Spinal cord (tissue), 10 donors: ENCODE results near the gene TSEN54. TPM values are rescaled to one million over a fixed set of nuclear protein-coding genes. Genes with fewer than 3 reads are reported as not detected.

ENCODE experiments used
- DNase-seq, 6 donors: peaks; one replicate each; pipeline versions ENCODE4 v3.0.0 to v3.0.0-alpha.2; 2013 to 2015; ENCODE audit warnings: low spot score in 6 of 6, low read depth in 4 of 6
- H3K27ac ChIP-seq: one replicate; pipeline ENCODE4 v1.5.1; 2013; ENCODE audit warnings: low read depth, low read length, control low read depth
- H3K27me3 ChIP-seq: one replicate; pipeline ENCODE4 v1.6.1; 2013; ENCODE audit warnings: low read length; ENCODE audit not compliant: control insufficient read depth, insufficient read depth
- H3K36me3 ChIP-seq: one replicate; pipeline ENCODE4 v1.6.1; 2013; ENCODE audit warnings: low read length; ENCODE audit not compliant: control insufficient read depth, insufficient read depth
- H3K4me1 ChIP-seq: one replicate; pipeline ENCODE4 v1.6.1; 2013; ENCODE audit warnings: low read length; ENCODE audit not compliant: control insufficient read depth, insufficient read depth
- H3K4me3 ChIP-seq: one replicate; pipeline ENCODE4 v1.5.1; 2013; ENCODE audit warnings: low read depth, low read length, control low read depth
- H3K9me3 ChIP-seq: one replicate; pipeline ENCODE4 v1.6.1; 2013; ENCODE audit warnings: low read length; ENCODE audit not compliant: control insufficient read depth, insufficient read depth
- WGBS: methylation state at CpG from one replicate; pipeline ENCODE4 v1.1.5; 2013; ENCODE audit warnings: missing lambda C conversion rate; ENCODE audit not compliant: insufficient coverage; 5-methylcytosine and 5-hydroxymethylcytosine counted together
- polyA plus RNA-seq, 2 donors: library from polyadenylated mRNA; unstranded; fragments of 120-200 nt; gene quantifications; one replicate each; pipeline ENCODE4 v1.2.1, GENCODE V29; 2013; ENCODE audit not compliant: insufficient read length in 2 of 2
- total RNA-seq, 2 donors: library from RNA; depleted of rRNA in 1 of 2; stranded (reverse); fragments of 120-200 nt in 1 of 2; fragments of >200 nt in 1 of 2; gene quantifications; one replicate each; pipeline versions ENCODE4 v1.2.3 to v1.2.4, GENCODE V29; 2013 to 2014
- donor health status: healthy.

Gene TSEN54
- total and polyA plus RNA-seq, 4 donors: 10.0 to 48.2 (median 30.9) TPM

DNA sequence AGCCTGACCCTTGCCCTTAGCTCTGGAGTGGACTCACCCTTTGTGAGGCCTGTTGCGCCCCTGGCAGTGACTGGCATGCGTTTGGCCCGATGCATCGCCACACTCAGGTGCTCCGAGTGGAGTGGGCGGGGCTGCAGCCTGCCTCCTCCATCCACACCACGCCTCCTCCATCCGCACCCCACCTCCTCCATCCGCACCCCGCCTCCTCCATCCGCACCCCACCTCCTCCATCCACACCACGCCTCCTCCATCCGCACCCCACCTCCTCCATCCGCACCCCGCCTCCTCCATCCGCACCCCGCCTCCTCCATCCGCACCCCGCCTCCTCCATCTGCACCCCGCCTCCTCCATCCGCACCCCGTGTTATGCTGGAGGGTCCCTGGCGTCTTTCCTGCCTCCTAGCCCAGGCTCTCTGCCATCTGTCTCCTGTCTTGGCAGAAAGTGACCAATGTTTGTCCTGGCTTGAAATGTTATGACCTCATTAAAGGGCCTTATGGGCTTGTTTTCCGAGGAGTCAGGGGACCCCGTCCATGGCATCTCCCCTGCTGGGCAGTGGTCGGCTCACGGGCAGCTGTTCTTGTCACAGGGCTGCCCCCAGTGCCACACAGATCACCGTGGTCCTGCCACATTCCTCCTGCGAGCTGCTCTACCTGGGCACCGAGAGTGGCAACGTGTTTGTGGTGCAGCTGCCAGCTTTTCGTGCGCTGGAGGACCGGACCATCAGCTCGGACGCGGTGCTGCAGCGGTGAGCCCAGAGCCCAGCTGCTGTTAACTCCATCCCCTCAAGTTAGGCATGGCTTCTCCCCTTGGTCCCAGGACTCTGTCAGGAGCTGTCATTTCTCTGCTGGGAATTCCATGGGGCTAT is 42.6 kb downstream of the TSEN54 start:
- H3K27ac ChIP-seq: no peak overlapping the region
- H3K4me3 ChIP-seq: no peak overlapping the region
- H3K9me3 ChIP-seq: no peaks in the 10 kb centered on the region
- DNase-seq: no peak
- H3K4me1 ChIP-seq: peaks cover 33% of the 10 kb centered on the region
- peaks cover 9% of the 10 kb centered on the region for H3K36me3 ChIP-seq
- 78% methylated on average over 26 of the region's 38 CpGs for WGBS
- H3K27me3 ChIP-seq: no peaks in the 10 kb centered on the region

DNA sequence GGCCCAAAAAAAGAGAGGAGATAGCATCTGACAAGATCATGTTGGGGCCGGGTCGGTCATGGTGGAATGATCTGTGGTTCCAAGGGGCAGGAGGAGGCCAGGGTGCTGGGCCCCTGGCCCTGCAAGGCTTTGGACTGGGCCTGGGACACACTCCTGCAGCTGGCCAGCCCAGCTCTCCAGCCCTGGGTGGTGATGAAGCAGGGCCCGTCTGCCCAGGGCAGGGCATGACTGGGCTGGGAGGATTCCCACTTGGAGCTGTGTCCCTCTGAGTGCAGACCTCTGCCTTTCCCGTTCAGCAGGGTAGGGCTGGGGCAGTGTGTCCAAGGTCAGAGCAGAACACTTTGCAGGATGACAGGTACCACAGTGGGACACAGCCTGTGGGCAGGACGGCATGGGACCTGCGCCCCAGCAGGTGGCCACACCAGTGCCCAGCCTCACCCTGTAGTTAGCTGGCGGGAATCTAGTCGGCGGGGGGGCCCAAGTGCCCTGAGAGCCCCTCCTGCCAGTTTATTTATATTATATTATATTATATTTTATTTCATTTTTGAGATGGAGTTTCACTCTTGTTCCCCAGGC is 43.7 kb downstream of the TSEN54 start:
- no peak for DNase-seq
- Histone ChIP-seq H3K4me1 (peaks cover 33% of the 10 kb centered on the region), H3K36me3 (peaks cover 12% of the 10 kb centered on the region), H3K9me3 (no peaks in the 10 kb centered on the region), H3K27ac (no peak overlapping the region), H3K27me3 (no peaks in the 10 kb centered on the region), H3K4me3 (no peak overlapping the region)
- 88% methylated on average over 6 of the region's 9 CpGs for WGBS

DNA sequence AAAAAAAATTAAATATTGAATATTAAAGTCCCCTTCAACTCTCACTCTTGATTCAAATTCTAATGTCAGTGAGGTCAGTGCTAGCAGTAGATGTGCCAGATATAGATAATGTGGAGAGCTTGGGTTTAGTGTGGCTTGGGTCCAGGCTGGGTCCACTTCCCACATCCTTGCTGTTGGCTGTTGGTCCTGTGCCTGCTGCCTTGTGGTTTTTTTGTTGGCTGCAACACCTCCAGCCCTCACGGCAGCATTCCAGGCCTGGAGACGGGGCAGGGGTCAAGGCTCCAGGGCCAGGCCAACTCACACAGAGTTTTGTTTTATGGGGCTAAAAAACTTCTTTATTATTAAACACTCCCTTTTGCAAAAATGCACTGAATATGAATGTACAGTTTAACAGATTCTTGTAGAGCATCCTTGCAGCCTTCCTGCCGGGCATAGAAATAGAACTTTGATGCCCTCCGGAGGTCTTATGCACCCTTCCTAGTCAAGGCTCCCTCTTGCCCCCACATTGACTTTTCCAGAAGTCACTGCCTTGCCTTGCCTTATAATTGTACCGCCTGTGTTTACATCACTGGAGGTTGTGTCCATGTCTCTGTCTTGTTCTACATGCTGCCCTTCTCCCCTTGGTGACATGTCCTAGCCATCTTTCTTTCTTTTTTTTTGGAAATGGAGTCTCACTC is 45.7 kb downstream of the TSEN54 start:
- Histone ChIP-seq H3K27ac (no peak overlapping the region), H3K9me3 (no peaks in the 10 kb centered on the region), H3K4me3 (no peak overlapping the region), H3K27me3 (no peaks in the 10 kb centered on the region), H3K36me3 (peaks cover 16% of the 10 kb centered on the region), H3K4me1 (peaks cover 32% of the 10 kb centered on the region)
- WGBS: 91% methylated on average over 3 of the region's 5 CpGs
- no peak for DNase-seq

DNA sequence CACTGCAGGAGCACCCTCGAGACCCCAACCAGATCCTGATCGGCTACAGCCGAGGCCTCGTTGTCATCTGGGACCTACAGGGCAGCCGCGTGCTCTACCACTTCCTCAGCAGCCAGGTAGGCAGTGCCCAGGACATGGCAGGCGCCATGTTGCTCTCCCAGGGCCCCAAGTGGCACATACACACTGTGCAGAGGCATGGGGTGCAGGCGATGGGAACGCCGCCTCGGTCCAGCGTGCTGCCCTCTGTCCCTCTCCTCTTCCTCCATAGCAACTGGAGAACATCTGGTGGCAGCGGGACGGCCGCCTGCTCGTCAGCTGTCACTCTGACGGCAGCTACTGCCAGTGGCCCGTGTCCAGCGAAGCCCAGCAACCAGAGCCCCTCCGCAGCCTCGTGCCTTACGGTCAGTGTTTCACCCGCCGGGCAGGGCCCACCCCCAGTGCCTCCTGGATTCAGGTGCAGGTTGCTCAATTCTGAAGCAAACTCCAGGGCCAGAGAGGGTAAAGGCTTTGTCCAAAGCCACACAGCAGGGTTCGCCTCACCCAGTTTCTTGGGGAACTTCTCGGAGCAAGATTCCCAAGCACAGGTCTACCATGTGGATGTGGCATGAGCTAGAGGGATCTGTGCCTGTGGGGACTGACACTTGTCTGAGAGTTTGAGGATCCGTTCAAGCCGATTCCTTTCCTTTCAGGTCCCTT is 46.9 kb downstream of the TSEN54 start:
- H3K4me1 ChIP-seq: peaks cover 21% of the 10 kb centered on the region
- 72% methylated on average over 28 of the region's 28 CpGs for WGBS
- H3K27ac ChIP-seq: no peak overlapping the region
- H3K36me3 ChIP-seq: peaks cover 15% of the 10 kb centered on the region
- no peaks in the 10 kb centered on the region for H3K27me3 ChIP-seq
- DNase-seq: no peak
- no peak overlapping the region for H3K4me3 ChIP-seq
- H3K9me3 ChIP-seq: no peaks in the 10 kb centered on the region

DNA sequence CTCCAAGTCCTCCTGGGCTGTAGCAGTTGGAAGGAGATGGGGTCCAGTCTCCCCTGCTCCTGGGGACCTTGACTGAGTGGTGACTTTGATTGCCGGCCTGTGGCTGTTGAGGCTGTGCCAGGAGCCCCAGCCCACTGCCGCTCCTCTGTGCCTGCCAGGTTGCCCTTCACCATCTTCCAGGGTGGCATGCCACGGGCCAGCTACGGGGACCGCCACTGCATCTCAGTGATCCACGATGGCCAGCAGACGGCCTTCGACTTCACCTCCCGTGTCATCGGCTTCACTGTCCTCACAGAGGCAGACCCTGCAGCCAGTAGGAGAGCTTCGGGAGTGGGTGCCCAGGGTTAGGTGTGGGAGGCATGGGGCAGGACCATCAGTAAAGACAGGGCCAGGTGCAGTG is 47.9 kb downstream of the TSEN54 start:
- WGBS: 90% methylated on average over 11 of the region's 11 CpGs
- H3K27me3 ChIP-seq: no peaks in the 10 kb centered on the region
- H3K4me1 ChIP-seq: peaks cover 14% of the 10 kb centered on the region
- no peak overlapping the region for H3K4me3 ChIP-seq
- peaks cover 21% of the 10 kb centered on the region for H3K36me3 ChIP-seq
- no peak overlapping the region for H3K27ac ChIP-seq
- H3K9me3 ChIP-seq: no peaks in the 10 kb centered on the region
- no peak for DNase-seq

DNA sequence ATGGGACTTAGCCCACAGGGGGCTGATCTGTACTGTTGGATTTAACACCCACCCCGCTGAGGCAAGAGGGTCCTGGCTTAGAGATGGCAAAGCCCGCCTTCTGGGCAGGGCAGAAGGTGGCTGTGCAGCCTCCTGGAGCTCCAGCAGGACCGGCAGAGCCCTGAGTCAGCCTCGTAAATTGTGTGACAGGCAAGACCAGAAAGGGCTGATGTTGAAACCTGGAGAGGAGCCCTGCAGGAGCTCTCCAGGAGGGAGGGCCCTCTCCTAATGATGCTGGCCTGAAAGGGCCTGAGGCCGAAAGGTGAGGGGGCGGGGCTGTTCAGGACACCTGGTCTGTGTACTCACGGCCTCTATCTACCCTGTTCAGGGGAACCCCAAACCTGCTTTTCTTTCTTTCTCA is 48.7 kb downstream of the TSEN54 start:
- WGBS: 70% methylated on average over 7 of the region's 7 CpGs
- H3K4me1 ChIP-seq: peaks cover 14% of the 10 kb centered on the region
- no peaks in the 10 kb centered on the region for H3K27me3 ChIP-seq
- H3K27ac ChIP-seq: no peak overlapping the region
- DNase-seq: no peak
- H3K9me3 ChIP-seq: no peaks in the 10 kb centered on the region
- H3K36me3 ChIP-seq: peaks cover 25% of the 10 kb centered on the region
- no peak overlapping the region for H3K4me3 ChIP-seq

DNA sequence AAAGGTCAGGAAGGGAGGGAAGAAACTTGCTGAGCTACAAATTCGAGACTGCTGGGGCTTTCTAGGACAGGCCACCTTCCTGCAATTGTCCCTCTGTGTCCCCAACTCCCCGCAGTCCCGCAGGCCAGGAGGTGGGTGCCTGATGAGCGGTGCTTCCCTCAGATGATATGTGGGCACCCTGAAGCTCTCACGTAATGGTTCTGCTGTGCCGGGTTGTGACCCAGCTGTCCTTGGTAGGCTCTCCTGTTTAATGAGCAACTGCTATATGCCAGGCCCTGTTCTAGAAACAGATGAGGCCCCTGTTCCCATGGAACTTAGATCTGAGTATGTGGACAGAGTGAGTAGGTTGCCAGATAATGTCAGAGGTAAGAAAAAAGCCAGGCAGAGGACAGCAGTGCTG is 49.3 kb downstream of the TSEN54 start:
- 90% methylated on average over 6 of the region's 6 CpGs for WGBS
- Histone ChIP-seq H3K27ac (no peak overlapping the region), H3K36me3 (peaks cover 29% of the 10 kb centered on the region), H3K9me3 (no peaks in the 10 kb centered on the region), H3K27me3 (no peaks in the 10 kb centered on the region), H3K4me1 (peaks cover 14% of the 10 kb centered on the region), H3K4me3 (no peak overlapping the region)
- DNase-seq: no peak

DNA sequence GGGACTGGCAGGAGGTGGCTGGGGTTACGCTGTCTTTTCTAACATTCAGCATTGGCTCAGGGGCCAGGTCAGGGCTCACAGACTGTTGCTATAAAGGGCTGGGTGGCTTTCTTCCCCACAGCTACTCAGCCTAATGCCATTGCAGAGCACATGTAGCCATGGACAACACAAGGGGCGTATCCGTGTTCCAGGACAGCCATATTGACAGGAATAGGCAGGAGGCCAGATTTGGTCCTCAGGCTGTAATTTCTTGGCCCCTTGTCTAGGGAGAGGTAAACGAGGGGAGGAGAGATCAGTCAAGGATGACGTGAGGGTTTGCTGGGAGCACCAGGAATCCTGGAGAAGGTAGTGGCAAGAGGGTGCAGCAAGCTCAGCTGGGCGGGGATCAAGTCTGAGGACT is 50.1 kb downstream of the TSEN54 start:
- Histone ChIP-seq H3K27me3 (no peaks in the 10 kb centered on the region), H3K36me3 (peaks cover 29% of the 10 kb centered on the region), H3K9me3 (no peaks in the 10 kb centered on the region), H3K4me1 (peaks cover 14% of the 10 kb centered on the region), H3K4me3 (no peak overlapping the region), H3K27ac (no peak overlapping the region)
- 69% methylated on average over 5 of the region's 6 CpGs for WGBS
- no peak for DNase-seq

DNA sequence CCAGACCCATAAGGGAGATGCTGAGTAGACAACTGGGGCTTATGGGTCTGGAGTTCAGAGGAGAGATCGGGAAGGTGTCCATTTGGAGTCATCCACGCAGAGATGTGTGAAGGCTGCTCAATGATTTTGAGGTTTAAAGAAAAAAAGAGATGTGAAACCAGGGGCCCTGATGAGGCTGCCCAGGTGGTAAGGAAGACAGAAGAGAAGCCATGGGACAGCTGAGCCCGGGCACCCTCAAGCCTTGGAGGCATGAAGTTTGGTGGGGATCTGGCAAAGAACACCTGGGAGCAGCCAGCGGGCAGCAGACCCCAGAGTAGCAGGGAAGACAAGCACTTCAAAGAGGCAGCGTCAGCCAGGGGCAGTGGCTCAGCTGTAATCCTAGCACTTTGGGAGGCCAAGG is 50.5 kb downstream of the TSEN54 start:
- no peaks in the 10 kb centered on the region for H3K9me3 ChIP-seq
- no peak overlapping the region for H3K4me3 ChIP-seq
- no peak for DNase-seq
- no peaks in the 10 kb centered on the region for H3K27me3 ChIP-seq
- no peak overlapping the region for H3K27ac ChIP-seq
- WGBS: 93% methylated on average over 5 of the region's 5 CpGs
- H3K4me1 ChIP-seq: peaks cover 14% of the 10 kb centered on the region
- peaks cover 31% of the 10 kb centered on the region for H3K36me3 ChIP-seq
